GM19452 (cell line): Measurements from ENCODE around the gene EXOSC1.
"Not testable (repeated sequence)": the region's sequence is repeated elsewhere in the genome, so short reads cannot be mapped to it uniquely, and the experiment has no call there.

Experiments
- ATAC-seq: cut with Tn5 transposase; IDR thresholded peaks from one replicate; pipeline ENCODE4 v1.9.1; 2021; ENCODE audit not compliant: unreplicated experiment

Gene EXOSC1

DNA sequence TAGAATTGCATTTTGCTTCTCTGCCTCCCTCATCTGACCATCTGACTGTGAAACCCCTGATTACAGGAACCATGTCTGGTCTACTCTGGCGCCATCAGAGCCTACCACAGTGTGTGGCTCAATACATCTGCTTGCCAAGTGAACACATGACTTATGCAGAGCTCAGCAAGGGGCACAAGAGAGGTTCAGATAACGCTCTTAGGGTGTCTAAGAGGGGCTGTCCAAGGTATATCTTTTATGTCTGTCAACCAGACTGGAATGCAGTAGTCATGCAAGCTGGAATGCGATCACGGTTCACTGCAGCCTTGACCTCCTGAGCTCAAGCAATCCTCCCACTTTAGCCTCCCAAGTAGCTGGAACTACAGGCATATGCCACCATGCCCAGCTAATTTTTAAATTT is 34.4 kb downstream of the EXOSC1 start:
- ATAC-seq: no peak

DNA sequence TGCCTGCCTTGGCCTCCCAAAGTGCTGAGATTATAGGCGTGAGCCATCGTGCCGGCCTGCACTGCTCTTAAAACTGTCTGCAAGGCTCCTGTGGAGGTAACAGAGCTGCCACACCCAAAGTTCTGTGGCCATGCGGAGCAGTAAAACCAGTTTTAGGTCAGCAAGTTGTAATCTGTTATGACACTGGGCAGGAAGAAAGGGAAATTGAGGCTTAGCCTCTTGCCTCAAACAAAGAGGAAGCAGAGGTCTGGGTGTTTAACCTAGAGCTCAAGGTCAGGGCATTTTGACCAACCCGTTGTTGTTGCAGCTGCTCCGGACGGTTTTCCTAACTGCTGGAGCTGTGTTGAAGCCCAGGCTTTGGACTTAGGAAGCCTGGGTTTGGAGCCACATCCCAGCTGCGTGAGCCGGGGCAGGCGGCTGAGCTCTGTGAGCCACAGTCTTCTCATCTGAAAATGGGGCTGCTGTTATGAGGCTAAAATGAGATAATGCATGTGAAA is 37.3 kb downstream of the EXOSC1 start:
- ATAC-seq: no peak

DNA sequence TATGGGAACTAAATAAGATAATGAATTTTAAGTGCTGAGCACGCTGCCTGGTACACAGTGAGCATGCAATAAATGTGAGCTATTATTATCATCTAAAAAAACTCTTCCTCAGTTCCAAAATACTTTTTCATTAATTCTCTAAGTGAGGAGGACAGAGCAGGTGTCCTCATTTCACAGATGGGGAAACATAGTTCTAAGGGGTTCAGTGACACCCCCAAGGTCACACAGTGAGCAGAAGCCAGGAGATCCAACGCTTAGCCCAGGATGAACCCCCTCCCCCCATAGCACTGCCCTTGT is 37.9 kb downstream of the EXOSC1 start:
- no peak for ATAC-seq

DNA sequence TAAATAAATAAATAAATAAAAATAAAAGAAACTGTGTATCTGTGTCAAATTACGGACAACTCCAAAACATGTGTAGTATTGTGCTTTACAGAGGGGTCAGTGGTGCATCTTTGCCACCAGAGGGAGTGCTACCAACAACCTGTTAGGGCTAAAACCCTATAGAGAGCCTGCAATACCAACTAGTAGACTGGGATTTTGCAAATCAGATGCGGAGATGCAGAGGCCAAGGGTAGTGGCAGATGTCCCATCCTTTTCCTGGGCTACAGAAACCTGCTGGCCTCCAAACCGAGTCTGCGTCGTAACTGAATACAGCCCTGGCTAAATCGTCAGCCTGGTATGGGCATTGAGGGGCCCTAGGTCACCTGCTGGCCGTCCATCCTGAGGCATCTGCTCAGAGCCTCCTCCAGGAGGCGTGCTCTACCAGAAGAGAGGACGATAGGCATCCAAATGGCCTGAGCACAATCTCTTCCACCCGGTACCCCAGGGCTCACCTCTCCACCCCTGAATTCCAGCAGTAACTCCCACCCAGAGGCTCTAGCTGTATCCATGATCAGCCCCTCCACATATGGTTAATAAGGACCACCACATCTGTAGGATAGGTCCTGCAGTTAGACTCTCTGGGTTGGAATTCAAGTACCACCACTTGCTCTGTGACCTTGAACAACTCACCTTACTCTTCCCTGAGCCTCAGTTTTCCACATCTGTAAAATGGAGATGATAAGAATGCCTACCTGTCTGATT is 38.4 kb downstream of the EXOSC1 start:
- peak; percentile 93 for ATAC-seq

DNA sequence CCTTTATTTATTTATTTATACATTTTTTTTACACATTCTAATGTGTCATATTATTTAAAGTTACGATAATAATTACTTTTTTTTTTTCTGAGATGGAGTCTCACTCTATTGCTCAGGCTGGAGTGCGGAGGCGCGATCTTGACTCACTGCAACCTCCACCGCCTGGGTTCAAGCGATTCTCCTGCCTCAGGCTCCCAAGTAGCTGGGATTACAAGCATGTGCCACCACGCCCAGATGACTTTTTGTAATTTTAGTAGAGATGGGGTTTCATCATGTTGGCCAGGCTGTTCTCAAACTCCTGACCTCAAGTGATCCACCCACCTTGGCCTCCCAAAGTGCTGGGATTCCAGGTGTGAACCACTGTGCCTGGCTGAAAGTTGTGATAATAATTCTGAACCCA is 39.3 kb downstream of the EXOSC1 start:
- ATAC-seq: not testable (repeated sequence)

DNA sequence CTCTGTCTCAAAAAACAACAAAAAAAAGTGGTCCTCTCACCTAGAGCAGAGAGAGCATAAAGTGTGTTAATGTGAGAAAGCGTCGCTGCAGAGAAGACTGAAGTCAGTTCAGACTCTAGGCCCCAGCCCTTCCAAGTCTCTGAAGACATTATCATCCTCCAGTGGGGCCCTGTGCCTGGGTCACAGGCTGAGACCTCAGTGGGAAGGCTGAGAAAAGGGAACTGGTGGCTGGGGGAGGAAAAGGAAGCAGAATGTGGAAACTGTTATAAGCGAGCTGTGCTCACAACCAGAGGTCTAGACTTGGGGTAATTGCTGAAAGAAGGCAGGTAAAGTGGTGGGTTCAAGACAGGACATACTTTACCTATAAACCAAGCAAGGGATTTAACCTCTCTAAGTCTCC is 39.7 kb downstream of the EXOSC1 start:
- ATAC-seq: no peak

DNA sequence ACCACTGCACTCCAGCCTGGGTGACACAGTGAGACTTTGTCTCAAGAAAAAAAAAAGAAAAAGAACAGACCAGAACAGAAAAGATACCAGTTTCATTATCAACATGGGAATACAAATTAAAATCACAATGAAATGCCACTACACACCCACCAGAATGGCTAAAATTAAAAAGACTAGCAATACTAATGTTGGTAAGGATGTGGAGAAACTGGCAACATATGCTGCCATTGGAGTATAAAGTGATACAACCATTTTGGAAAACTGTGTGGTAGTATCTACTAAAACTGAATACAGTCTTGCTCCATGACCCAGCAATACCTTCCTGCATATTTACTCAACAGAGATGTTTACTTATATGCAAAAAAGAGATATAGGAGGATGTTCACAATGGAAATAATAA is 41.8 kb downstream of the EXOSC1 start:
- ATAC-seq: no peak

DNA sequence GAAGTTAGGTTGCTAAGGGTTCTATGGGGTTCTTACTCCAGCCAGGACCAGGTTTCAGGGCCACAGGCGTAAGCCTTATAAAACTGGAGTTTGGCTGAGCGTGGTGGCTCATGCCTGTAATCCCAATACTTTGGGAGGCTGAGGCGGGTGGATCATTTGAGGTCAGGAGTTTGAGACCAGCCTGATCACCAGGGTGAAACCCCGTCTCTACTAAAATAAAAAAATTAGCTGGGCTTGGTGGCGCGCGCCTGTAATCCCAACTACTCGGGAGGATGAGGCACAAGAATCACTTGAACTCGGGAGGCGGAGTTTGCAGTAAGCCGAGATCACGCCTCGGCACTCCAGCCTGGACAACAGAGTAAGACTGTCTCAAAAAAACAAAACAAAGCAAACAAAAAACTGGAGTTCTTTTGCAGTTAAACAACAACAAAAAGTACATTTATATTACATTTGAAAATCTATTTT is 44.3 kb downstream of the EXOSC1 start:
- no peak for ATAC-seq

DNA sequence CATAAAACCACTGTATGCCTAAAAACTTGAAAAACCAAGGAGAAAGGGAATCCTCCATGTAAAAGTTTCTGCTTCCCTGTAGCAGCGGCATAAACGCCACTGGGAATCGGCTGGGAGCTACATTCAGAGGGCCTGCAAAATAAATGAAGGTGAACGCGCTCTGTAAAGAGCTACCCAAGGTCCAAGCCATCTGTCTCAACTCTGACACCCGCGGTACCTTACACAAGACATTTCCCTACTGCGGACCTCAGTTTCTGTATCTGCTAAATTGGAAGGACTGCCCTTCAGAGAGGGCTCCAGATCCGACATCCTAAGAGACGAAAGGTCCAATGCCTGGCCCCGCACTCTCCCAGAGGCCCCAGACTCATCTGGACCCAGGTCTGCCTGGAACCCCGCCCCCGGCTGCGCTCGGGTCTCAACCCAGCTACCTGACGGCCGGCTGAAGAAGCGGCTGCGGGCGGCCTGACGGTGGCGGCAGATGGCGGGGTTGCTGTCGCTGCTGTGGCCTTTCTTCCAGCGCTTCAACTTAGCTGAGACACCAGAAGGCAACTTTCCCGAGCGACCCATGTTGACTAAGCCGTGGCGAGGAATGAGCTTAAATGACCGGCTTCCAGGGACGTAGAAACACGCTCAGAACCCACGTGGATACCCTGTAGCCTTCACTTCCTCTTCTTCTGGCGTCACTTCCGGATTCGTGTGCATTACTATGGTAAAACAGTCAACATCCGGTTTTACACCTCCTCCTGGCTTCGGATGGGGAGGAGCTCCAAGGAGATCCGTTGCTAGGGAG is 44.9 kb downstream of the EXOSC1 start, which contains the start of gene RRP12:
RRP12 (minus strand) TSS at position 676 of the 790 bp plus-strand sequence; CDS start at position 567, 109 bp downstream.
- ATAC-seq: peak; percentile 99

DNA sequence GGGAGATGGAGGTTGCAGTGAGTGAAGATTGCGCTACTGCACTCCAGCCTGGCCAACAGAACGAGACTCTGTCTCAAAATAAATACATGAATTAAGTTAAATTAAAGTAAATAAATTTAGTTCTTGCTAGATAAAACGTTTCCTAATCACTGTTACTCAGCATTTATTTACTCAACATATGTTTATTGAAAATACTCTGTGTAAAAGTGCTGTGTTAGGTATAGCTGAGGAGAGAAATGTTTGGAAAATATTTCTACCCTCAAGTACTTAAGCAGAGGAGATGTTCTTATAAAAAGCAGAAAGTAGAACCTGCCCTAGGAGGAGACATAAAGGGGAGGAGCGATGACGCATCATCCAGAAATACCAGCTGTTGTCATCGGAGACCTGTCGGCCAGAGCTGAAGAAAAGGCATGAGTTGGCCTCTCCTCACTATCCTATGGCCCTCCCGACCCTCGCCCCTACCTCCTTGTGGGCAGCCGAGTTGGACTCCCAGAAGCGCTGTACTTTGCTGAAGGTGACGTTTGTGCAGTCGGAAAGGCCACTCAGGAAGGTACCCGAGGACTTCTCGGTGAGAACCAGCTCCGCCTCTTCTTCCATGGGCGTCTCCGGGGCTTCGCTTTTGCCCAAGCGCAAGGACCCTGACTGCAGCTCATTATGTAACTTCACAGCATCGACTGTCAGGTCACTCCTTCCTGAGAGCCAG is 45.8 kb downstream of the EXOSC1 start:
- no peak for ATAC-seq

DNA sequence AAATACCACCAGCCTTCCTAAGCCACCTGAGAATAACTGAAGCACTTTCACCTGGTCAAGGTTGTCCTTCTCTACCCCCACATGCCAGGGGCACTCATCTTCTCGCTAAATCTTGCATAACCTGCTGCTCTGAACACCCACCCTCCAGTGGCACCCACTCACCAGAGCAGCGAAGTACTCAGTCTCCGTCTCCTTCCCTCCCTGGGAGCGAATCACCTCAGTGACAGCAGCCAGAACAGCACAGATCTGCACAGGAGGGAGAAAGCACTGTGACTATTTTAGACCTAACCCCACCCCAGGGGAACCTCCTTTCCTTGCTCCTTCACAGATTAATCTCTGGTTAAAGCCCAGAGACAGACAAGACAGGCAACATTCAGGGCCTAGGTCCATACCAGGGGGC is 49.8 kb downstream of the EXOSC1 start:
- ATAC-seq: no peak

DNA sequence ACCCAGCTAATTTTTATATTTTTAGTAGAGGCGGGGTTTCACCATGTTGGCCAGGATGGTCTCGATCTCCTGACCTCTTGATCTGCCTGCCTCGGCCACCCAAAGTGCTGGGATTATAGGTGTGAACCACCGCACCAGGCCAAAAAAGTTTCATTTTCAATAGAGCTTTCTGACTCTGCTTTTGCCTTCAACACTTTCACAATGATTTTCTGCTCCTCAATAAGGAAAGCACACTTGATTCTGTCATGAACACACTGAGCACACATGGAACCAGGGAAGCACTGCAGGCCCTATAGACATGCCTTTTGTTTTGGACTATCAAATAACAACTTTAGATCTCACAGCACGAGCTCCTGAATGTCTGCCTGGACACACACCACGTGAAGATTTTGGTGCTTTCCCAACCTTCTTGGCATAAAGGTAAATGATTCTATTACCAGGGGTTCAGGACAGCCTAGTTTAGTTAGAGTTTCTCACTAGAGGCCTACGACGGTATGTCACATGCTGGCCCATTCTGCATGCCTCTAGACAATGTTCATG is 52.7 kb downstream of the EXOSC1 start:
- ATAC-seq: no peak

DNA sequence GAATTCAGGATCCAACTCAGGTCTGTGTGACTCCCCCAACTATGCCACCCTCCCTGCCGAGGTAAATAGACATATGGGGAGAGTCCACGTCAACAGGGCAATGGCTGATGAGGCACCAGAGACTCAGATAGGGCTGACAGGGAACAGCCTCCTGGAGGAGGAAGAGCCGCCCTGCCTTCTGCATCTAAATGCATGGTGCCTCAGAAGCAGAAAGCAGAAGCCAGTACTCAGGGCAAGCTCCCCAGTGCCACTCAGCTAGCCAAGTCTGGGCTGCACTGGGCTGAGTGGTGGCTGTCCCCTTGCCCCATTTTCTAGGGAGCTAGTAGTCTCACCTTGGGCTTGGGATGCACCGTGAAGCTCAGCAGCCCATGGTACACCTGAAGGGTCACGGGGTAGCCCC is 55.7 kb downstream of the EXOSC1 start:
- no peak for ATAC-seq

DNA sequence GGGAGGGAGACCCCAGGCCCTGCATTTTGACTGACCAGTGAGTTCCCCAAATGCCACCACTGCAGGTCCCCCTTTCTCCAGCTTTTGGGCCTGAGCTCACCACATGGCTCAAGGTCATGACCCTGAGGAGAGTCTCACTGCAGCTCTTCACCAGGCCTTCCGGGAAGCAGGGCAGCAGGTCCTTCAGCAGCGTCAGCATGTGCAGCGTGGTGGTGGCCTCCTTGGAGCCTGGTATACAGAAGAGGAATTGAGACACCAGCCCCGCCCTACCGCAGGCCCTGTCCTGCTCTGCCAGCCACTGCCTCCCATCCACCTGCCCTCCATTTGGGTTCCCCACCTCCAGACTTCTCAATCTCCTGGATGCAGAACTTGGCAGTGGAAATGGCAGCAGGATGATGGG is 57.7 kb downstream of the EXOSC1 start:
- ATAC-seq: no peak
